Large intestine (tissue), 12 donors: ENCODE results near the gene IRS2. TPM values are rescaled to one million over a fixed set of nuclear protein-coding genes. Genes with fewer than 3 reads are reported as not detected.
A peak's percentile ranks its signal among the peaks of the same experiment; 100 is the strongest.
"Not testable (repeated sequence)": the region's sequence is repeated elsewhere in the genome, so short reads cannot be mapped to it uniquely, and the experiment has no call there.

Experiments
- DNase-seq, 2 donors: peaks; one replicate each; pipeline versions ENCODE4 v3.0.0 to v3.0.0-alpha.2; 2013
- H3K27ac ChIP-seq: one replicate; pipeline ENCODE4 v1.5.1; 2013; ENCODE audit warnings: low read length
- H3K27me3 ChIP-seq: 2 replicates; pipeline ENCODE4 v1.6.1; 2013; ENCODE audit warnings: low read length; ENCODE audit not compliant: control insufficient read depth, insufficient read depth
- H3K36me3 ChIP-seq: 2 replicates; pipeline ENCODE4 v1.6.1; 2013; ENCODE audit warnings: low read length; ENCODE audit not compliant: control insufficient read depth, insufficient read depth
- H3K4me1 ChIP-seq: one replicate; pipeline ENCODE4 v1.6.1; 2013; ENCODE audit warnings: low read length; ENCODE audit not compliant: control insufficient read depth, insufficient read depth
- H3K4me3 ChIP-seq: one replicate; pipeline ENCODE4 v1.5.1; 2013; ENCODE audit warnings: low read length
- H3K9me3 ChIP-seq: one replicate; pipeline ENCODE4 v1.6.1; 2013; ENCODE audit warnings: mild to moderate bottlenecking, low read depth, low read length, moderate library complexity; ENCODE audit not compliant: control insufficient read depth
- WGBS: methylation state at CpG from one replicate; pipeline ENCODE4 v1.1.5; 2013; ENCODE audit warnings: low lambda C conversion rate; ENCODE audit not compliant: insufficient coverage; 5-methylcytosine and 5-hydroxymethylcytosine counted together
- long read RNA-seq, 11 donors: transcript quantifications; one replicate each; lab custom pipeline, GENCODE V29; 2026
- polyA plus RNA-seq: library from polyadenylated mRNA; unstranded; fragments of 120-200 nt; gene quantifications from one replicate; pipeline ENCODE4 v1.2.1, GENCODE V29; 2013

The IRS2 gene
- 9.3 TPM for polyA plus RNA-seq
- long read RNA-seq, donor 1, full-length matches to known transcripts, result 4 of 4 reads
- long read RNA-seq, donor 1, partial matches to known transcripts, result 0 of 4 reads
- long read RNA-seq, donor 1, other reads (novel, unspliced or antisense), result 0 of 4 reads
- long read RNA-seq, donor 2, full-length matches to known transcripts, result 8 of 8 reads
- long read RNA-seq, donor 2, partial matches to known transcripts, result 0 of 8 reads
- long read RNA-seq, donor 2, other reads (novel, unspliced or antisense), result 0 of 8 reads
- long read RNA-seq, donor 3, result 0 reads
- long read RNA-seq, donor 4, full-length matches to known transcripts, result 2 of 2 reads
- long read RNA-seq, donor 4, partial matches to known transcripts, result 0 of 2 reads
- long read RNA-seq, donor 4, other reads (novel, unspliced or antisense), result 0 of 2 reads
- long read RNA-seq, donor 5, full-length matches to known transcripts, result 1 of 1 reads
- long read RNA-seq, donor 5, partial matches to known transcripts, result 0 of 1 reads
- long read RNA-seq, donor 5, other reads (novel, unspliced or antisense), result 0 of 1 reads
- long read RNA-seq, donor 6, full-length matches to known transcripts, result 10 of 10 reads
- long read RNA-seq, donor 6, partial matches to known transcripts, result 0 of 10 reads
- long read RNA-seq, donor 6, other reads (novel, unspliced or antisense), result 0 of 10 reads
- long read RNA-seq, donor 7, full-length matches to known transcripts, result 1 of 1 reads
- long read RNA-seq, donor 7, partial matches to known transcripts, result 0 of 1 reads
- long read RNA-seq, donor 7, other reads (novel, unspliced or antisense), result 0 of 1 reads
- long read RNA-seq, donor 8, full-length matches to known transcripts, result 8 of 8 reads
- long read RNA-seq, donor 8, partial matches to known transcripts, result 0 of 8 reads
- long read RNA-seq, donor 8, other reads (novel, unspliced or antisense), result 0 of 8 reads
- long read RNA-seq, donor 9, full-length matches to known transcripts, result 4 of 4 reads
- long read RNA-seq, donor 9, partial matches to known transcripts, result 0 of 4 reads
- long read RNA-seq, donor 9, other reads (novel, unspliced or antisense), result 0 of 4 reads
- long read RNA-seq, donor 10, full-length matches to known transcripts, result 7 of 7 reads
- long read RNA-seq, donor 10, partial matches to known transcripts, result 0 of 7 reads
- long read RNA-seq, donor 10, other reads (novel, unspliced or antisense), result 0 of 7 reads
- long read RNA-seq, donor 11, full-length matches to known transcripts, result 3 of 3 reads
- long read RNA-seq, donor 11, partial matches to known transcripts, result 0 of 3 reads
- long read RNA-seq, donor 11, other reads (novel, unspliced or antisense), result 0 of 3 reads

- peak within 1 kb of the TSS; percentile 71 for H3K4me3 ChIP-seq
- H3K36me3 ChIP-seq, result peaks cover 15% of the 10 kb centered on the region
- H3K27me3 ChIP-seq, result peaks cover 10% of the 10 kb centered on the region
- H3K9me3 ChIP-seq, result peaks cover 24% of the 10 kb centered on the region
- peaks cover 11% of the 10 kb centered on the region for H3K4me1 ChIP-seq
- H3K27ac ChIP-seq, result peak within 1 kb of the TSS; percentile 56
- WGBS, result no CpG with 5 or more reads among the region's 98 CpGs
- peak; percentile 94 to 96 for DNase-seq
Measured at GRCh38 chr13:109786457-109787134, at the start of gene IRS2. Gene IRS2, minus strand, starts transcription at chr13:109786583. Its CDS starts 530 bp downstream, at chr13:109786053.

GRCh38 chr13:109834973-109835720 lies 48.8 kb upstream of the IRS2 start:
- no peak for DNase-seq
- H3K36me3 ChIP-seq, result no peaks in the 10 kb centered on the region
- 96% methylated on average over 7 of the region's 16 CpGs for WGBS

GRCh38 chr13:109833940-109834339 lies 47.6 kb upstream of the IRS2 start:
- H3K36me3 ChIP-seq, result no peaks in the 10 kb centered on the region
- no peak for DNase-seq

More at GRCh38 chr13:109834973-109835720, 48.8 kb upstream of the IRS2 start:
- Histone ChIP-seq H3K4me3 (no peak overlapping the region), H3K27ac (no peak overlapping the region), H3K9me3 (no peaks in the 10 kb centered on the region), H3K4me1 (peaks cover 11% of the 10 kb centered on the region), H3K27me3 (peaks cover 4% of the 10 kb centered on the region)

GRCh38 chr13:109833071-109833470 lies 46.7 kb upstream of the IRS2 start:
- Histone ChIP-seq H3K27ac (no peak overlapping the region), H3K36me3 (no peaks in the 10 kb centered on the region), H3K4me1 (peaks cover 11% of the 10 kb centered on the region), H3K4me3 (no peak overlapping the region), H3K27me3 (no peaks in the 10 kb centered on the region), H3K9me3 (no peaks in the 10 kb centered on the region)
- WGBS, result 71% methylated on average over 1 of the region's 5 CpGs
- DNase-seq, result no peak

More at GRCh38 chr13:109833940-109834339, 47.6 kb upstream of the IRS2 start:
- H3K4me3 ChIP-seq, result no peak overlapping the region
- no peaks in the 10 kb centered on the region for H3K9me3 ChIP-seq
- H3K4me1 ChIP-seq, result peaks cover 11% of the 10 kb centered on the region
- H3K27me3 ChIP-seq, result peaks cover 1% of the 10 kb centered on the region
- H3K27ac ChIP-seq, result no peak overlapping the region
- no CpG with 5 or more reads among the region's 5 CpGs for WGBS

- not testable (repeated sequence) for H3K9me3 ChIP-seq, H3K27ac ChIP-seq, H3K4me1 ChIP-seq, DNase-seq, H3K4me3 ChIP-seq, H3K36me3 ChIP-seq, H3K27me3 ChIP-seq
- WGBS, result no CpG with 5 or more reads among the region's 11 CpGs
Measured at GRCh38 chr13:109828591-109829316, 42.4 kb upstream of the IRS2 start.

GRCh38 chr13:109823201-109823600 lies 36.8 kb upstream of the IRS2 start:
- H3K4me3 ChIP-seq, H3K27me3 ChIP-seq, H3K4me1 ChIP-seq, DNase-seq, H3K9me3 ChIP-seq, H3K36me3 ChIP-seq, H3K27ac ChIP-seq: not testable (repeated sequence)
- WGBS, result no CpG with 5 or more reads among the region's 6 CpGs

GRCh38 chr13:109821103-109821502 lies 34.7 kb upstream of the IRS2 start:
- Histone ChIP-seq H3K27me3 (peaks cover 11% of the 10 kb centered on the region), H3K36me3 (no peaks in the 10 kb centered on the region), H3K9me3 (no peaks in the 10 kb centered on the region), H3K27ac (no peak overlapping the region), H3K4me3 (no peak overlapping the region), H3K4me1 (no peaks in the 10 kb centered on the region)
- no peak for DNase-seq
- no CpG with 5 or more reads among the region's 3 CpGs for WGBS

GRCh38 chr13:109819874-109820273 lies 33.5 kb upstream of the IRS2 start:
- no peaks in the 10 kb centered on the region for H3K36me3 ChIP-seq
- no peak overlapping the region for H3K27ac ChIP-seq
- H3K4me1 ChIP-seq, result no peaks in the 10 kb centered on the region
- H3K4me3 ChIP-seq, result no peak overlapping the region
- H3K9me3 ChIP-seq, result no peaks in the 10 kb centered on the region
- peaks cover 13% of the 10 kb centered on the region for H3K27me3 ChIP-seq
- no peak for DNase-seq
- WGBS, result 77% methylated on average over 2 of the region's 6 CpGs

- WGBS, result 100% methylated on average over 1 of the region's 5 CpGs
Measured at GRCh38 chr13:109818886-109819285, 32.5 kb upstream of the IRS2 start.

More at GRCh38 chr13:109818886-109819285, 32.5 kb upstream of the IRS2 start:
- DNase-seq, result no peak
- no peak overlapping the region for H3K4me3 ChIP-seq
- no peak overlapping the region for H3K27ac ChIP-seq
- no peaks in the 10 kb centered on the region for H3K9me3 ChIP-seq
- H3K4me1 ChIP-seq, result no peaks in the 10 kb centered on the region
- no peaks in the 10 kb centered on the region for H3K36me3 ChIP-seq
- peaks cover 13% of the 10 kb centered on the region for H3K27me3 ChIP-seq
